ENCODE measurements around the gene ECHS1. TPM values are rescaled to one million over a fixed set of nuclear protein-coding genes. Genes with fewer than 3 reads are reported as not detected.

The ECHS1 gene
- total and polyA plus RNA-seq, 12 donors, result 74.4 to 280 (median 138) TPM

DNA sequence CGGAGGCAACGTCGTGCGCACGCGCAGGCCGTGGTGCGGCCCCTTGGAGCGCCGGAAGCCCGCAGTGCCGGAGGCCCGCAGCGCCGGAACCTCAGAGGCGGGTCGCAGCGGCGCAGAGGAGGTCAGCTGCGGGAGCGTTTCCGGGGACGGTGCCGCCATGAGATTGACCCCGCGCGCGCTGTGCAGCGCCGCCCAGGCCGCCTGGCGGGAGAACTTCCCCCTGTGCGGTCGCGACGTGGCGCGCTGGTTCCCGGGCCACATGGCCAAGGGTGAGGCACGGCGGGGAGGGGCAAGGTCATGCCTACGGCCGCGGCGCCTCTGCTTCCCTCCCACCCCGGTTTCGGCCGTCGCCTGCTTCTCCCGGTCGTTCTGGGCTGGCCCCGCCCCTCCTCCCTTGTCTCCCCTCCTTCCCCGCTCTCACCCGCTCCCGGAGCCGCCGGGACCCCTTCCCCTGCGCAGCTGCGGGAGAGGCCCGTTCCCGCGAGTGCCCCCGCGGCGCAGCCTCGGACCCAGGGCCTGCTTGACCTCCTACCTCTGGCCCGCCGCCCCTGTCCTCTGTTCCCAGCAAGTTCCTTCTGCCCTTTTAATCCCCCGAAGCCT, 21.0 kb upstream of the ECHS1 start, which contains the start of gene MTG1:
Gene MTG1 (plus strand): TSS at position 94 of the 600 bp plus-strand sequence. CDS start 64 bp downstream, at position 158.
- H3K27ac ChIP-seq, result peak within 1 kb of the TSS; percentile 8 to 83 (median 65)
- 0 to 1% (median 0%) methylated on average over 8 to 69 of the region's 69 CpGs for WGBS, 4 donors
- H3K4me3 ChIP-seq, result peak within 1 kb of the TSS; percentile 17 to 94 (median 78)
- peak; percentile 92 to 95 (median 94) for DNase-seq
- TF ChIP-seq, protein P1, sequence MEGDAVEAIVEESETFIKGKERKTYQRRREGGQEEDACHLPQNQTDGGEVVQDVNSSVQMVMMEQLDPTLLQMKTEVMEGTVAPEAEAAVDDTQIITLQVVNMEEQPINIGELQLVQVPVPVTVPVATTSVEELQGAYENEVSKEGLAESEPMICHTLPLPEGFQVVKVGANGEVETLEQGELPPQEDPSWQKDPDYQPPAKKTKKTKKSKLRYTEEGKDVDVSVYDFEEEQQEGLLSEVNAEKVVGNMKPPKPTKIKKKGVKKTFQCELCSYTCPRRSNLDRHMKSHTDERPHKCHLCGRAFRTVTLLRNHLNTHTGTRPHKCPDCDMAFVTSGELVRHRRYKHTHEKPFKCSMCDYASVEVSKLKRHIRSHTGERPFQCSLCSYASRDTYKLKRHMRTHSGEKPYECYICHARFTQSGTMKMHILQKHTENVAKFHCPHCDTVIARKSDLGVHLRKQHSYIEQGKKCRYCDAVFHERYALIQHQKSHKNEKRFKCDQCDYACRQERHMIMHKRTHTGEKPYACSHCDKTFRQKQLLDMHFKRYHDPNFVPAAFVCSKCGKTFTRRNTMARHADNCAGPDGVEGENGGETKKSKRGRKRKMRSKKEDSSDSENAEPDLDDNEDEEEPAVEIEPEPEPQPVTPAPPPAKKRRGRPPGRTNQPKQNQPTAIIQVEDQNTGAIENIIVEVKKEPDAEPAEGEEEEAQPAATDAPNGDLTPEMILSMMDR (IDR thresholded peaks at IDR 0.05), result peak in 4 of 6 experiments; percentile 20 to 45 (median 24)
- TF ChIP-seq POLR2A (IDR thresholded peaks at IDR 0.05), result peak; percentile 59 to 80
- no peaks in the 10 kb centered on the region for H3K27me3 ChIP-seq
- peaks cover 0 to 20% of the 10 kb centered on the region in 2 donors for H3K36me3 ChIP-seq (replicated peaks in 1 of 2)
- intact Hi-C loops (cut with DNase I), result no loop called here
- no peaks in the 10 kb centered on the region for H3K9me3 ChIP-seq (replicated peaks in 1 of 3)
- H3K4me1 ChIP-seq (replicated peaks in 1 of 2), result peaks cover 6 to 14% of the 10 kb centered on the region in 2 donors

DNA sequence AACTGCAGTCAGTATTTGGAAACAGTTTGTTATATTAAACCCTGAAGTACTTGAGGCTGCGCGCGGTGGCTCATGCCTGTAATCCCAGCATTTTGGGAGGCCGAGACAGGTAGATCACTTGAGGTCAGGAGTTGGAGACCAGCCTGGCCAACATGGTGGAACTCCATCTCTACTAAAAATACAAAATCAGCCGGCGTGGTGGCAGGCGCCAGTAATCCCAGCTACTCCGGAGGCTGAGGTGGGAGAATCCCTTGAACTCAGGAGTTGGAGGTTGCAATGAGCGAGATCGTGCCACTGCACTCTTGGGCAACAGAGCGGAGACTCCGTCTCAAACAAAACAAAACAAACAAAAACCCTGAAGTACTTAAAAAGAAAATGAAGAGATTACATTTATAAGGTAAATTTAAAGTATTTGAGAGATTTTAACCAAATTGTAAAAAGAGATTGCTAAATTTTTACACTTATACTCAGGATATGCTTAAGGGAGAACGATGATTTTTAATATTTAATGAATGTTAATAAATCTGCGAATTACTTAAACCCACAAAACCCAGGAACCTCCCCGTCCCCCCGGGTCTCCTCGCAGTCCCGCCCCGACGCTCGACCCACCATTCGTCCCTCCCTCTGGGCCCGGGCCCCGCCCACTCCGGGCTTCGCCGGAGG, 20.4 kb upstream of the ECHS1 start:
- intact Hi-C loops (cut with DNase I), result no loop called here
- H3K27me3 ChIP-seq, result no peaks in the 10 kb centered on the region
- peaks cover 0 to 14% of the 10 kb centered on the region in 2 donors for H3K36me3 ChIP-seq (replicated peaks in 1 of 2)
- 29 to 47% (median 32%) methylated on average over 17 to 27 of the region's 27 CpGs for WGBS, 4 donors
- DNase-seq, result peak in 1 of 7 donors; percentile 55
- peak overlapping the region in 2 of 5 donors; percentile 82 to 83 for H3K27ac ChIP-seq
- H3K4me3 ChIP-seq, result peak overlapping the region in 2 of 4 donors; percentile 76 to 80
- no peaks in the 10 kb centered on the region for H3K9me3 ChIP-seq (replicated peaks in 1 of 3)
- TF ChIP-seq, protein P1 (IDR thresholded peaks at IDR 0.05), result no peak
- TF ChIP-seq POLR2A (IDR thresholded peaks at IDR 0.05), result no peak
- H3K4me1 ChIP-seq (replicated peaks in 1 of 2), result peaks cover 6 to 14% of the 10 kb centered on the region in 2 donors

DNA sequence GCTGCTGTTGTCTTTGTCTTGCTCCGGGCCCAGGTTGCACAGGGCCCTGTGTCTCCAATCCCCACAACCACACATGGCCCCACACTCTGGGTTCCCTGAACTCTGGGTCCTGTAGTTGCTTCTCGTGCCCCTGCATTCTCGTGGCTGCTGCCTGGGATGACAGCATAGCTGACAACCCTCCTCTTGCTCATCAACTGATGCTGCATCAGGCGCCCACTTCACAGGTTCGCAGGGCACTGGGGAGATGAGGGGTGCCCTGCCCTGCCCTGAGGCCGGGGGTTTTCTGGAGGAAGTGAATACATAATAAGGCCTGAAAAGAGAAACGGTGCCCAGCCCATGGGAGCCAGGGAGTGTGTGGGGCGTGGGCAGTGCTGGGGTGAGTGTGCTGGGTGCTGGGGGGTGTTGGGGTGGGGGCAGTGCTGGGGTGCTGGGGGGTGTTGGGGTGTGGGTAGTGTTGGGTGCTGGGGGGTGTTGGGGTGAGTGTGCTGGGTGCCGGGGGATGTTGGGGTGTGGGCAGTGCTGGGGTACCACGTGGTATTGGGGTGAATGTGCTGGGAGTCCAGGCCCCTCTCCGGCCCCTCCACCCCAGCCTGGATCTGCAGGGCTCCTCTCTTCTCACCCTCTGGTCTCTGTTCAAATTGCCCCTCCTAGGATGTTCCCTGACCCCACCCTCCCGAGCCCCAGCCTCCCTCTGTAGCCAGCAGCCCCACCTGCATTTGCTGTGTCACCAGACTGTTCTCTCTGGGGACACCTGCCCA, 18.8 kb upstream of the ECHS1 start:
- 81 to 88% (median 87%) methylated on average over 12 of the region's 12 CpGs for whole genome bisulfite sequencing, 4 donors
- DNase-seq, result peak in 1 of 7 donors; percentile 45
- H3K36me3 ChIP-seq (replicated peaks in 1 of 2), result peaks cover 0 to 4% of the 10 kb centered on the region in 2 donors

More for the DNA sequence above, 18.8 kb upstream of the ECHS1 start:
- H3K27me3 ChIP-seq, result no peaks in the 10 kb centered on the region
- peaks cover 6 to 14% of the 10 kb centered on the region in 2 donors for H3K4me1 ChIP-seq (replicated peaks in 1 of 2)
- H3K9me3 ChIP-seq (replicated peaks in 1 of 3), result no peaks in the 10 kb centered on the region
- intact Hi-C loops (cut with DNase I), result no loop called here
- H3K4me3 ChIP-seq, result no peak overlapping the region
- no peak overlapping the region for H3K27ac ChIP-seq
- TF ChIP-seq, protein P1 (IDR thresholded peaks at IDR 0.05), result no peak
- TF ChIP-seq POLR2A (IDR thresholded peaks at IDR 0.05), result no peak
